Glutamatergic neuron (in vitro differentiated cells): ENCODE measurements around the gene TRIM29. TPM values are rescaled to one million over a fixed set of nuclear protein-coding genes. Genes with fewer than 3 reads are reported as not detected.

ENCODE experiments used
- DNase-seq: peaks from one replicate; pipeline ENCODE4 v3.0.0; 2022
- H3K27ac Mint-ChIP-seq: one replicate; pipeline ENCODE4 v1.8.0; 2020; ENCODE audit warnings: mild to moderate bottlenecking, mixed read lengths, inconsistent platforms; ENCODE audit not compliant: unreplicated experiment
- H3K27me3 Mint-ChIP-seq: one replicate; pipeline ENCODE4 v1.8.0; 2020; ENCODE audit warnings: mild to moderate bottlenecking, moderate library complexity, mixed read lengths, inconsistent platforms; ENCODE audit not compliant: unreplicated experiment
- H3K36me3 Mint-ChIP-seq: one replicate; pipeline ENCODE4 v1.8.0; 2020; ENCODE audit warnings: mild to moderate bottlenecking, mixed read lengths, inconsistent platforms; ENCODE audit not compliant: unreplicated experiment
- H3K4me1 Mint-ChIP-seq: one replicate; pipeline ENCODE4 v1.8.0; 2020; ENCODE audit warnings: mild to moderate bottlenecking, low read depth, mixed read lengths, inconsistent platforms; ENCODE audit not compliant: unreplicated experiment
- H3K4me3 Mint-ChIP-seq: one replicate; pipeline ENCODE4 v1.8.0; 2020; ENCODE audit warnings: mild to moderate bottlenecking, mixed read lengths, inconsistent platforms; ENCODE audit not compliant: unreplicated experiment
- H3K9me3 Mint-ChIP-seq: one replicate; pipeline ENCODE4 v1.8.0; 2020; ENCODE audit warnings: mild to moderate bottlenecking, moderate library complexity, mixed read lengths, inconsistent platforms; ENCODE audit not compliant: unreplicated experiment
- CTCF ChIP-seq: fragments of 200-600 bp; sonication (generic); IDR thresholded peaks from one replicate; pipeline ENCODE4 v1.5.0; 2021; ENCODE audit not compliant: partially characterized antibody, unreplicated experiment
- long read RNA-seq: library from polyadenylated mRNA; unstranded; transcript quantifications from one replicate; pipeline ENCODE4 v2.0.0, GENCODE V29; 2020; ENCODE audit not compliant: unreplicated experiment
- total RNA-seq: library from RNA; stranded (reverse); fragmentation: NEBNext Ultra II Directional; extraction: Animal tissue kit (Norgen Biotek cat#: 25700); gene quantifications from one replicate; pipeline ENCODE4 v1.2.1, GENCODE V29; 2021; ENCODE audit not compliant: unreplicated experiment

Gene TRIM29
- total RNA-seq, result not detected
- long read RNA-seq, result 0 reads

- Mint-ChIP-seq H3K4me1 (no peaks in the 10 kb centered on the region), H3K27ac (no peak within 1 kb of the TSS), H3K4me3 (no peak within 1 kb of the TSS), H3K27me3 (peaks cover 19% of the 10 kb centered on the region), H3K36me3 (no peaks in the 10 kb centered on the region), H3K9me3 (peaks cover 4% of the 10 kb centered on the region)
- TF ChIP-seq CTCF, result no peak
- DNase-seq, result peak; percentile 16
Observed at GRCh38 chr11:120137611-120138521, at the start of gene TRIM29. TRIM29 (minus strand) TSS chr11:120138113; CDS start chr11:120138031, 82 bp downstream.

GRCh38 chr11:120186774-120187591 is 49.1 kb upstream of the TRIM29 start:
- no peak for DNase-seq
- TF ChIP-seq CTCF, result no peak
- Mint-ChIP-seq H3K27ac (no peak overlapping the region), H3K4me3 (no peak overlapping the region), H3K36me3 (peaks cover 6% of the 10 kb centered on the region), H3K4me1 (peaks cover 8% of the 10 kb centered on the region), H3K9me3 (peaks cover 1% of the 10 kb centered on the region), H3K27me3 (peaks cover 20% of the 10 kb centered on the region)

GRCh38 chr11:120186456-120186773 is 48.5 kb upstream of the TRIM29 start:
- Mint-ChIP-seq H3K4me3 (no peak overlapping the region), H3K9me3 (peaks cover 1% of the 10 kb centered on the region), H3K27me3 (peaks cover 20% of the 10 kb centered on the region), H3K36me3 (peaks cover 6% of the 10 kb centered on the region), H3K27ac (no peak overlapping the region), H3K4me1 (peaks cover 7% of the 10 kb centered on the region)
- DNase-seq, result no peak
- TF ChIP-seq CTCF, result no peak

GRCh38 chr11:120185706-120186455 is 48.0 kb upstream of the TRIM29 start:
- peaks cover 1% of the 10 kb centered on the region for H3K9me3 Mint-ChIP-seq
- no peak for DNase-seq
- peaks cover 6% of the 10 kb centered on the region for H3K4me1 Mint-ChIP-seq
- no peak overlapping the region for H3K27ac Mint-ChIP-seq
- H3K4me3 Mint-ChIP-seq, result no peak overlapping the region
- TF ChIP-seq CTCF, result no peak
- peaks cover 6% of the 10 kb centered on the region for H3K36me3 Mint-ChIP-seq
- peaks cover 20% of the 10 kb centered on the region for H3K27me3 Mint-ChIP-seq
